Right lobe of liver (tissue), 6 donors: ENCODE data around the gene LRP1. TPM values are rescaled to one million over a fixed set of nuclear protein-coding genes. Genes with fewer than 3 reads are reported as not detected.

Source experiments
- ATAC-seq, 4 donors: fragments of 200-7000 bp; cut with Tn5 transposase; one replicate each; pipeline ENCODE4 v1.9.1; 2020; ENCODE audit warnings: mild to moderate bottlenecking in 4 of 4, moderate library complexity in 4 of 4
- DNase-seq, 3 donors: peaks; one replicate each; pipeline ENCODE4 v3.0.0-alpha.2; 2020
- H3K27ac ChIP-seq, 3 donors: fragments of 200-600 bp; one replicate each; pipeline ENCODE4 v1.8.0; 2022
- H3K27me3 ChIP-seq, 2 donors: fragments of 200-600 bp; one replicate each; pipeline ENCODE4 v1.8.0; 2022
- H3K36me3 ChIP-seq, 4 donors: fragments of 200-600 bp; sonication (generic) in 1 of 4; one replicate each; pipeline versions ENCODE4 v1.5.1 to v1.8.0; 2017 to 2022; ENCODE audit warnings: control low read depth in 1 of 4
- H3K4me1 ChIP-seq, 4 donors: fragments of 200-600 bp; sonication (generic) in 1 of 4; one replicate each; pipeline versions ENCODE4 v1.5.1 to v1.8.0; 2017 to 2022; ENCODE audit warnings: control low read depth in 1 of 4
- H3K4me3 ChIP-seq, 3 donors: fragments of 200-600 bp; one replicate each; pipeline ENCODE4 v1.8.0; 2022
- H3K9me3 ChIP-seq, 4 donors: fragments of 200-600 bp; sonication (generic) in 1 of 4; one replicate each; pipeline versions ENCODE4 v1.5.1 to v1.8.0; 2017 to 2022; ENCODE audit warnings: control low read depth in 1 of 4
- POLR2A ChIP-seq: fragments of 450-650 bp; IDR thresholded peaks from one replicate; pipeline ENCODE4 v1.6.1; 2017; ENCODE audit warnings: antibody characterized with exemption, mild to moderate bottlenecking
- WGBS: methylation state at CpG from one replicate; pipeline ENCODE4 v1.1.6; 2018; ENCODE audit warnings: low coverage, low lambda C conversion rate; ENCODE audit not compliant: insufficient coverage; ENCODE audit errors: missing lambda C conversion rate; 5-methylcytosine and 5-hydroxymethylcytosine counted together
- intact Hi-C, 2 donors: fragments of 100-400 bp; cut with DNase I; formaldehyde crosslinking; loops; one replicate each; pipeline versions ENCODE4 v1.11.2 to v1.14.1; 2022
- total RNA-seq, 6 experiments: library from RNA; depleted of rRNA in 2 of 6; stranded (reverse); fragments of >200 nt in 2 of 6; fragmentation: NEBNext Ultra II Directional in 3 of 6; extraction: Animal tissue kit (Norgen Biotek cat#: 25700) in 3 of 6; gene quantifications; one replicate each; pipeline versions ENCODE4 v1.1.0 to v1.2.4, GENCODE V29; 2016 to 2023
- TF ChIP-seq, protein P1 (sequence below), 4 donors: fragments of 200-600 bp in 3 of 4; fragments of 450-650 bp in 1 of 4; IDR thresholded peaks; one replicate each; pipeline versions ENCODE4 v1.5.1 to v1.8.0; 2016 to 2022; ENCODE audit warnings: antibody characterized with exemption in 4 of 4, mild to moderate bottlenecking in 2 of 4
- donor health status: DM: no; HTN: yes; CAD: no.
- donor health status: DM: no; HTN: no; CAD: no.
- donor health status: DM: no; HTN: no; CAD: no.
- donor health status: DM: no; HTN: yes; CAD: no.
- donor health status: DM: no; HTN: yes; CAD: no.

Gene LRP1
- total RNA-seq, 6 experiments from 2014 or later, result 268 to 387 (median 301) TPM

DNA sequence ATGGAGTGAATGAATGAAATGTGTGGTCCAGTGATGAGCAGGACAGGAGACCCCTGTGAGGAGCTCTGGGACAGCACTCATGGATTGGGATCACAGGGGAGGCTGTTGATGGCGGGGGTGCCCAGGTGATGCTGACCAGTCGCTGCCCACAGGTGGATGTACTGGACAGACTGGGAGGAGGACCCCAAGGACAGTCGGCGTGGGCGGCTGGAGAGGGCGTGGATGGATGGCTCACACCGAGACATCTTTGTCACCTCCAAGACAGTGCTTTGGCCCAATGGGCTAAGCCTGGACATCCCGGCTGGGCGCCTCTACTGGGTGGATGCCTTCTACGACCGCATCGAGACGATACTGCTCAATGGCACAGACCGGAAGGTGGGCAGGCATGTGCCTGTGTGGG is 32.5 kb downstream of the LRP1 start:
- TF ChIP-seq, protein P1, sequence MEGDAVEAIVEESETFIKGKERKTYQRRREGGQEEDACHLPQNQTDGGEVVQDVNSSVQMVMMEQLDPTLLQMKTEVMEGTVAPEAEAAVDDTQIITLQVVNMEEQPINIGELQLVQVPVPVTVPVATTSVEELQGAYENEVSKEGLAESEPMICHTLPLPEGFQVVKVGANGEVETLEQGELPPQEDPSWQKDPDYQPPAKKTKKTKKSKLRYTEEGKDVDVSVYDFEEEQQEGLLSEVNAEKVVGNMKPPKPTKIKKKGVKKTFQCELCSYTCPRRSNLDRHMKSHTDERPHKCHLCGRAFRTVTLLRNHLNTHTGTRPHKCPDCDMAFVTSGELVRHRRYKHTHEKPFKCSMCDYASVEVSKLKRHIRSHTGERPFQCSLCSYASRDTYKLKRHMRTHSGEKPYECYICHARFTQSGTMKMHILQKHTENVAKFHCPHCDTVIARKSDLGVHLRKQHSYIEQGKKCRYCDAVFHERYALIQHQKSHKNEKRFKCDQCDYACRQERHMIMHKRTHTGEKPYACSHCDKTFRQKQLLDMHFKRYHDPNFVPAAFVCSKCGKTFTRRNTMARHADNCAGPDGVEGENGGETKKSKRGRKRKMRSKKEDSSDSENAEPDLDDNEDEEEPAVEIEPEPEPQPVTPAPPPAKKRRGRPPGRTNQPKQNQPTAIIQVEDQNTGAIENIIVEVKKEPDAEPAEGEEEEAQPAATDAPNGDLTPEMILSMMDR (IDR thresholded peaks at IDR 0.05), result no peak
- no peak for TF ChIP-seq POLR2A
- 80% methylated on average over 1 of the region's 14 CpGs for WGBS

DNA sequence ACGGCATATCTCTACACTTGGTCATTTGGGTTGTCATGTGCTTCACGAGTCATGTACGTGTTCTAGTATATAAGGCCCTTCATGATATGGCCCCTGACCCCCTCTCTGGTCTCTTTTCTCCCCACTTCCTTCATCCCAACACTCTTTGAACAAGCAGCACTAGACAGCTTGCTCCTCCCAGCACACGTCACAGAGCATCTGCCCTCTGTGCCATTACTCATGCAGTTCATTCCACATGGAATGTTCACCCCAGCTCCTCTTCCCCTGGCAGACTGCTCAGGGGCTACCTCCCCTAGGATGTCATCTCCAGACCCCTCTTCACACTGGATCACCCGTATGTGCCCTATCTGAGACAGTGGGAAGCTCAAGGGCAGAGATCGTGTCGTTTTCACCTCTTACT is 33.2 kb downstream of the LRP1 start:
- H3K4me3 ChIP-seq, result no peak overlapping the region
- peaks cover 0 to 4% (median 0%) of the 10 kb centered on the region in 4 donors for H3K4me1 ChIP-seq
- TF ChIP-seq, protein P1 (IDR thresholded peaks at IDR 0.05), result no peak
- TF ChIP-seq POLR2A, result no peak
- DNase-seq, result no peak
- H3K27me3 ChIP-seq, result no peaks in the 10 kb centered on the region
- WGBS, result 66% methylated on average over 7 of the region's 7 CpGs
- intact Hi-C loops, result no loop called here
- no peak overlapping the region for H3K27ac ChIP-seq
- H3K9me3 ChIP-seq, result no peaks in the 10 kb centered on the region
- ATAC-seq, result no peak
- H3K36me3 ChIP-seq, result peaks cover 0 to 99% (median 61%) of the 10 kb centered on the region in 4 donors

More for the DNA sequence above, 32.5 kb downstream of the LRP1 start:
- intact Hi-C loops, result no loop called here
- no peak overlapping the region for H3K4me3 ChIP-seq
- ATAC-seq (no peak), DNase-seq (no peak)
- peaks cover 0 to 99% (median 62%) of the 10 kb centered on the region in 4 donors for H3K36me3 ChIP-seq
- H3K4me1 ChIP-seq, result peaks cover 0 to 4% (median 0%) of the 10 kb centered on the region in 4 donors
- H3K27ac ChIP-seq, result no peak overlapping the region
- no peaks in the 10 kb centered on the region for H3K27me3 ChIP-seq
- H3K9me3 ChIP-seq, result no peaks in the 10 kb centered on the region

DNA sequence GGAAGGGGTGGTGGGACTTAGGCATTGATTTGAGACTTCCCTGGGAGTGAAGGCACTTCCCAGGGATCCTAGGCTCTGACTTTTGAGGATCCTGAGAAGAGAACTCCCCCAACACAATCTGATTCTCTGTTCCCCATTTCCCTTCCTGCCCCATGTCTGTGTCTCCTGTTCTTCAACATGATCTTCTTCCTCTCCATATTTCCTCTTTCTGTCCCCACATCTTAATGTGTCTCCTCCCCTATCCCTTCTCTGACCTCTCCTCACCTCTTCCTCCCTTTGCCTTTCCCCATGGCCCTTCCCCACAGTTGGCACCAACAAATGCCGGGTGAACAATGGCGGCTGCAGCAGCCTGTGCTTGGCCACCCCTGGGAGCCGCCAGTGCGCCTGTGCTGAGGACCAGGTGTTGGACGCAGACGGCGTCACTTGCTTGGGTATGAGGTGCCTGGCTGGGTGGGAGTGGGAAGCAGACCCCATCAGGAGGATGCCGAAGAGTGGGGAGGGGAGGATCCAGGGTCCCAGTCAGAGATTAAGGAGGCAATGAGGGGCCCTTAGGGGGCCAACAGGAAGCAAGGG is 34.4 kb downstream of the LRP1 start:
- peaks cover 0 to 4% (median 0%) of the 10 kb centered on the region in 4 donors for H3K4me1 ChIP-seq
- TF ChIP-seq, protein P1 (IDR thresholded peaks at IDR 0.05), result no peak
- no peak for TF ChIP-seq POLR2A
- DNase-seq (peak in 1 of 3 donors; percentile 17), ATAC-seq (peak in 2 of 4 donors; percentile 2 to 19)
- no peak overlapping the region for H3K27ac ChIP-seq
- peaks cover 0 to 98% (median 63%) of the 10 kb centered on the region in 4 donors for H3K36me3 ChIP-seq
- H3K4me3 ChIP-seq, result no peak overlapping the region
- 84% methylated on average over 8 of the region's 8 CpGs for WGBS
- intact Hi-C loops, result no loop called here
- H3K27me3 ChIP-seq, result no peaks in the 10 kb centered on the region
- H3K9me3 ChIP-seq, result no peaks in the 10 kb centered on the region

DNA sequence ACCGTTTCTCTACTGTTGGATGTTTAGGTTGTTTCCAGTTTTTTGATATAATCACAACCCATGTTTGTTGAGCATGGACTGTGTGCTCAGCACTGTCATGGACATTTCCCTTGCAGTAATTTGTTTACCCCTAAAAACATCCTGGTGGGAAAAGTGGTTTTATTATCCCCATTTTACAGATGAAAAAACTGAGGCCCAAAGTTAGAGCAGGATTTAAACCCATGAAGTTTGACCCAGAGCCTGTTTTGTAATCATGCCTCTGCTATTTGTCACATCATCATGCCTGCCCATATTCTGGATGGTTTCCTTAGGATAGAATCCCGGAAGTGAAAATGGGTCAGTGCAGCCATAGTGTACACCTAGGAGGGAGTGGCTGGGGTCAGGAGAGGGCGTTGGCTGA is 36.2 kb downstream of the LRP1 start:
- intact Hi-C loops, result no loop called here
- no peaks in the 10 kb centered on the region for H3K27me3 ChIP-seq
- 62% methylated on average over 3 of the region's 3 CpGs for WGBS
- no peak overlapping the region for H3K4me3 ChIP-seq
- no peaks in the 10 kb centered on the region for H3K9me3 ChIP-seq
- H3K4me1 ChIP-seq, result no peaks in the 10 kb centered on the region
- DNase-seq, result no peak
- no peak for ATAC-seq
- peaks cover 0 to 100% (median 62%) of the 10 kb centered on the region in 4 donors for H3K36me3 ChIP-seq
- TF ChIP-seq, protein P1 (IDR thresholded peaks at IDR 0.05), result no peak
- no peak for TF ChIP-seq POLR2A
- no peak overlapping the region for H3K27ac ChIP-seq
